ENCODE data around the gene KDM7A.

KDM7A gene

DNA sequence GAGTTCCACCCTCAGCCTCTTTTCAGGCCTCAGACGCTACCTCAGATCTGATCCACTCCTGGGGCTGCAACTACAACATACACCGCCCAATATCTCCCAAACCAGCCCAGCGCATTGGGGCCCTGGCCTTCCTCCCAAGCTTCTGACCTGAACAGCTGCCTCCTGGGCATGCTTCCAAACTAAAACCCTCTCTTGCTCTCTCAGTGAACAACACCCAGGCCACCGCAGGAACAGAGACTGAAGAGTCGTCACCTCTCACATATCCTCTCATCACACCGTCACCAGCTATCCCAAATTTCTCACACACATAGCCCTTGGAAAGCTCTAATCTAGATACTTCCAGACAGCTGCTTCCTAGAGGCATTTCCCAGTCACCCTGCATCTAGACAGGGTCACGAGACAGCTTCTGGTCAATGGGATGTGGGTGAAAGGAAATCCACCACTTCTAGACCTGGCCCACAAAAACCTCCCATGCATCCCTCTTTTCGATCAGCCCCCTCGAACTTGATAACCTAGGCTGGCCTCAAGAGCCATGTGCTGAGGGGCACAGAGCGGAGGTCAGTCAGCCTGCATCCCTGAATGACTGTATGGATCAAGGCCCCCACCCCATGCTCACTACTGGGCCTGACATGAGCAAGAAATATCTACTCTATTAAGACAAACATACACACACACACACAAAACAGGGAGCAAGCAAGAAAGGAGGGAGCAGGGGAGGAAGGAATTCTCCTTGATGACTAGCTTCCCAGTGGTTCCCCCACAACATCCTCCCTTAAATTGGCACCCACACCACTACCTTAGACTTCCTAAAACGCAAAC lies 115.8 kb downstream of the KDM7A start:
- Histone ChIP-seq H3K4me3 (ENCODE audit: low read depth, low read length) (no peak overlapping the region), H3K9me3 (ENCODE audit: control insufficient read depth, insufficient read depth, low read depth, low read length) (no peaks in the 10 kb centered on the region), H3K27ac (ENCODE audit: extremely low read depth, low read depth, low read length) (no peak overlapping the region), H3K4me1 (ENCODE audit: control insufficient read depth, insufficient read depth, low read length) (no peaks in the 10 kb centered on the region), H3K36me3 (ENCODE audit: control insufficient read depth in 2 of 2, insufficient read depth in 1 of 2, low read length in 2 of 2) (no peaks in the 10 kb centered on the region)
- TF ChIP-seq ZNF202 (tag by site-specific recombination; IDR thresholded peaks at IDR 0.05; ENCODE audit: borderline replicate concordance), result no peak
- TF ChIP-seq ZBTB8A (tag by site-specific recombination; IDR thresholded peaks at IDR 0.05), result peak; percentile 52; the same call in 1 of the 2 replicates
- no peak for TF ChIP-seq KLF7 (tag by site-specific recombination; IDR thresholded peaks at IDR 0.05; ENCODE audit: borderline replicate concordance)
- no peak for TF ChIP-seq ZNF830 (tag by site-specific recombination; IDR thresholded peaks at IDR 0.05; ENCODE audit: low read depth)
- TF ChIP-seq ZNF555 (tag by site-specific recombination; conservative IDR thresholded peaks at IDR 0.05), result no peak
- TF ChIP-seq ZFP69B (tag by site-specific recombination; IDR thresholded peaks at IDR 0.05), result no peak
- POLR2A ChIA-PET, result no interaction called here
- CTCF ChIA-PET, result no interaction called here

- TF ChIP-seq PRDM1 (tag by site-specific recombination; IDR thresholded peaks at IDR 0.05) (peak; percentile 67), ZNF121 (tag by site-specific recombination; IDR thresholded peaks at IDR 0.05) (no peak), FEZF1 (tag by site-specific recombination; IDR thresholded peaks at IDR 0.05) (no peak)
- Histone ChIP-seq H3K4me1 (ENCODE audit: control insufficient read depth, insufficient read depth, low read length) (no peaks in the 10 kb centered on the region), H3K36me3 (ENCODE audit: control insufficient read depth in 2 of 2, insufficient read depth in 1 of 2, low read length in 2 of 2) (no peaks in the 10 kb centered on the region), H3K27ac (ENCODE audit: extremely low read depth, low read depth, low read length) (no peak overlapping the region), H3K4me3 (ENCODE audit: low read depth, low read length) (no peak overlapping the region), H3K9me3 (ENCODE audit: control insufficient read depth, insufficient read depth, low read depth, low read length) (no peaks in the 10 kb centered on the region)
- ChIA-PET POLR2A (no interaction called here), CTCF (no interaction called here)
Measured at GRCh38 chr7:140060243-140060630, 116.5 kb downstream of the KDM7A start.

DNA sequence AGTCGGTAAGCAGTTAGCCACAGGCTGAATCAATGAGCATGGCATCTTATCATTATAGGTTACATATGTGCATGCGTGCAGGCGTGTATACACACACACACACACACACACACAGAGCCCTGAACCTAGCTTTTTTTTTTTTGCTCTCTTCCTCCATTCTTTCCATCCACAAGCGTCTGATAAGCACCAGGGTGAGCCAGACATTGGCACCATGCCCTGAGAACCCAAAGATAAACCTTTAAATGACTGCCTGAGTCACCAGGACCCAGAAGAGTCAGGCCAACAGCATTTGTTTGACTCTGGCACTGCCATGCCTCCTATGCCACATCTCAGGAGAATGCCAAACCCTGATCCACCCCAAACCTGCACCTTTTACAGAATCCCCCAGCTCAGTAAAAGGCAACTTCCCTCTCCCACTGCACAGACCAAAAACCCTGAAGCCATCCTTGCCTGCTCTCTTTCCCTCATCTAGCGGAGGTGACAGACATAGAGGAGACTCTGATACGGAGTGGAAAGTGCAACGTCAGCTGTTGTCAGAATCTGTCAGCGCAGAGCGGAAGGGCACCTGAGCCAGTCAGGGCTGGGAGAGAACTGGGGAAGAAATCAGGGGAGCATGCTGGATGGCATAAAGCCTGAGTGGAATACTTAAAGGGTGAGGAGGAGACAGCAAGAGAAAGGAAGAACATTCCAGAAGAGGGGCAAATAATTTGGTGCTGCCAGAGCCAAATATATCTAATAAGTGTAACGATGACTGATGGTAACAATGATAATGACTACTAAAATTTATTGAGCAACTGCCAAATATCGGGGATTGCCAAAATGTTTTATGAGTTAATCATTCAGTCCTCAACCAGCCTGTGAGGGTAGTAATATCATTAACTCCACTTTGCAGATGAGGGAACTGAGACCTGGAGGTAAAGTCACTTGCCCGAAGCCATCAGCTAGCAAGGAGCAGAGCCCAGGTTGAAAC lies 117.2 kb downstream of the KDM7A start:
- Histone ChIP-seq H3K36me3 (ENCODE audit: control insufficient read depth in 2 of 2, insufficient read depth in 1 of 2, low read length in 2 of 2) (no peaks in the 10 kb centered on the region), H3K9me3 (ENCODE audit: control insufficient read depth, insufficient read depth, low read depth, low read length) (no peaks in the 10 kb centered on the region), H3K4me3 (ENCODE audit: low read depth, low read length) (no peak overlapping the region), H3K27ac (ENCODE audit: extremely low read depth, low read depth, low read length) (no peak overlapping the region), H3K4me1 (ENCODE audit: control insufficient read depth, insufficient read depth, low read length) (no peaks in the 10 kb centered on the region)
- ChIA-PET POLR2A (interaction anchor here (0.6 to 0.7 kb wide), 2 partner anchors 422 to 1044 kb away, joined by 3 read pairs; no protein-coding TSS in a partner anchor), CTCF (interaction anchor here (0.5 kb wide), 1 partner anchor 344 kb away, joined by 3 read pairs; no protein-coding TSS in a partner anchor)
- TF ChIP-seq ZNF335 (tag by site-specific recombination; conservative IDR thresholded peaks at IDR 0.05) (peak; percentile 52), ZNF600 (tag by site-specific recombination; IDR thresholded peaks at IDR 0.05) (peak; percentile 98), GLIS1 (tag by site-specific recombination; IDR thresholded peaks at IDR 0.05) (no peak), ZNF366 (tag by site-specific recombination; conservative IDR thresholded peaks at IDR 0.05) (0 out of 2 replicates have a peak, but pooled peaks have one; percentile 22), ZBTB20 (tag by site-specific recombination; IDR thresholded peaks at IDR 0.05) (peak; percentile 30; the same call in 1 of the 2 replicates)
- TF ChIP-seq, protein P1, sequence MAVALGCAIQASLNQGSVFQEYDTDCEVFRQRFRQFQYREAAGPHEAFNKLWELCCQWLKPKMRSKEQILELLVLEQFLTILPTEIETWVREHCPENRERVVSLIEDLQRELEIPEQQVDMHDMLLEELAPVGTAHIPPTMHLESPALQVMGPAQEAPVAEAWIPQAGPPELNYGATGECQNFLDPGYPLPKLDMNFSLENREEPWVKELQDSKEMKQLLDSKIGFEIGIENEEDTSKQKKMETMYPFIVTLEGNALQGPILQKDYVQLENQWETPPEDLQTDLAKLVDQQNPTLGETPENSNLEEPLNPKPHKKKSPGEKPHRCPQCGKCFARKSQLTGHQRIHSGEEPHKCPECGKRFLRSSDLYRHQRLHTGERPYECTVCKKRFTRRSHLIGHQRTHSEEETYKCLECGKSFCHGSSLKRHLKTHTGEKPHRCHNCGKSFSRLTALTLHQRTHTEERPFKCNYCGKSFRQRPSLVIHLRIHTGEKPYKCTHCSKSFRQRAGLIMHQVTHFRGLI (tag by site-specific recombination; IDR thresholded peaks at IDR 0.05), result 0 out of 2 replicates have a peak, but pooled peaks have one; percentile 18

Measured in HEK293 (cell line).